GM23338 (cell line): Measurements from ENCODE around the gene GRM2. TPM values are rescaled to one million over a fixed set of nuclear protein-coding genes. Genes with fewer than 3 reads are reported as not detected.

ENCODE experiments used
- ATAC-seq: fragments of 200-7000 bp; cut with Tn5 transposase; 3 replicates; pipeline ENCODE4 v1.9.1; 2020
- DNase-seq: peaks from one replicate; pipeline ENCODE4 v3.0.0-alpha.2; 2015; ENCODE audit warnings: low spot score
- H2AFZ ChIP-seq: fragments of 200-600 bp; sonication (generic); 2 replicates; pipeline ENCODE4 v1.8.0; 2016; ENCODE audit warnings: antibody characterized with exemption, mild to moderate bottlenecking, moderate library complexity
- H3F3A ChIP-seq: fragments of 200-600 bp; sonication (generic); replicated peaks from 2 replicates; pipeline ENCODE4 v1.8.0; 2017; ENCODE audit warnings: antibody characterized with exemption, mixed run types, low read depth
- H3K27ac ChIP-seq: fragments of 200-600 bp; sonication (generic); 2 replicates; pipeline ENCODE4 v1.6.1; 2016; ENCODE audit warnings: low read depth
- H3K27me3 ChIP-seq: fragments of 200-600 bp; sonication (generic); 2 replicates; pipeline ENCODE4 v1.8.0; 2016; ENCODE audit warnings: mild to moderate bottlenecking, mixed run types, moderate library complexity; ENCODE audit not compliant: insufficient read depth
- H3K36me3 ChIP-seq: fragments of 200-600 bp; sonication (generic); 2 replicates; pipeline ENCODE4 v1.8.0; 2016; ENCODE audit warnings: mild to moderate bottlenecking; ENCODE audit not compliant: insufficient read depth
- H3K4me1 ChIP-seq: fragments of 200-600 bp; sonication (generic); 2 replicates; pipeline ENCODE4 v1.8.0; 2016; ENCODE audit warnings: mild to moderate bottlenecking, moderate library complexity; ENCODE audit not compliant: insufficient read depth
- H3K4me2 ChIP-seq: fragments of 200-600 bp; sonication (generic); 2 replicates; pipeline ENCODE4 v1.7.1; 2017; ENCODE audit warnings: mixed run types
- H3K4me3 ChIP-seq: fragments of 200-600 bp; sonication (generic); 2 replicates; pipeline ENCODE4 v1.6.1; 2016; ENCODE audit warnings: mixed run types
- H3K79me2 ChIP-seq: fragments of 200-600 bp; sonication (generic); replicated peaks from 2 replicates; pipeline ENCODE4 v1.8.0; 2017; ENCODE audit warnings: mild to moderate bottlenecking; ENCODE audit not compliant: insufficient read depth
- H3K9me2 ChIP-seq: fragments of 200-600 bp; sonication (generic); 2 replicates; pipeline ENCODE4 v1.8.0; 2017; ENCODE audit not compliant: insufficient read depth
- H4K20me1 ChIP-seq: fragments of 200-600 bp; sonication (generic); replicated peaks from 2 replicates; pipeline ENCODE4 v1.8.0; 2017; ENCODE audit warnings: mild to moderate bottlenecking; ENCODE audit not compliant: insufficient read depth
- H3K27ac Mint-ChIP-seq: 2 replicates; pipeline ENCODE4 v1.8.0; 2020; ENCODE audit warnings: inconsistent platforms, mild to moderate bottlenecking, moderate library complexity, mixed read lengths
- H3K27me3 Mint-ChIP-seq: 3 replicates; pipeline ENCODE4 v1.8.0; 2022; ENCODE audit warnings: low read depth, mild to moderate bottlenecking, moderate library complexity, mixed read lengths, inconsistent platforms; ENCODE audit not compliant: insufficient read depth, poor library complexity
- H3K36me3 Mint-ChIP-seq: 3 replicates; pipeline ENCODE4 v1.8.0; 2021; ENCODE audit warnings: low read depth, mild to moderate bottlenecking, inconsistent platforms, moderate library complexity, mixed read lengths
- H3K4me1 Mint-ChIP-seq: 3 replicates; pipeline ENCODE4 v1.8.0; 2020; ENCODE audit warnings: mild to moderate bottlenecking, inconsistent platforms, mixed read lengths
- H3K4me3 Mint-ChIP-seq: 3 replicates; pipeline ENCODE4 v1.8.0; 2021; ENCODE audit warnings: moderate library complexity, mild to moderate bottlenecking, inconsistent platforms, mixed read lengths
- H3K9me3 Mint-ChIP-seq: 3 replicates; pipeline ENCODE4 v1.8.0; 2020; ENCODE audit warnings: moderate library complexity, mild to moderate bottlenecking, inconsistent platforms, mixed read lengths
- EZH2phosphoT487 ChIP-seq: fragments of 200-600 bp; sonication (generic); IDR thresholded peaks from one replicate; pipeline ENCODE4 v1.8.1; 2018; ENCODE audit warnings: antibody characterized with exemption; ENCODE audit not compliant: unreplicated experiment
- STAT1 ChIP-seq: IDR thresholded peaks from one replicate; pipeline ENCODE4 v1.6.1; 2016; ENCODE audit warnings: antibody characterized with exemption; ENCODE audit not compliant: unreplicated experiment
- ZNF114 ChIP-seq: fragments of 250-450 bp; sonication (Bioruptor Pico); IDR thresholded peaks from 2 replicates; pipeline ENCODE4 v1.5.0; 2020; ENCODE audit warnings: mild to moderate bottlenecking, moderate library complexity
- ZNF331 ChIP-seq: fragments of 250-450 bp; sonication (Bioruptor Pico); IDR thresholded peaks from 2 replicates; pipeline ENCODE4 v1.5.0; 2020; ENCODE audit warnings: low read depth, mild to moderate bottlenecking, moderate library complexity
- polyA plus RNA-seq: library from polyadenylated mRNA; unstranded; fragments of >200 nt; fragmentation: Nextera tagmentation; extraction: Ambion mirVana; gene quantifications from 2 replicates; pipeline ENCODE4 v1.2.1, GENCODE V29; 2016
- total RNA-seq: library from RNA; depleted of rRNA; stranded (reverse); fragments of >200 nt; shearing (Covaris generic); gene quantifications from 2 replicates; pipeline ENCODE4 v1.2.3, GENCODE V29; 2014
- TF ChIP-seq, protein P1 (sequence below), 2 experiments: fragments of 200-600 bp in 1 of 2; sonication (generic) in 1 of 2; conservative IDR thresholded peaks; 2 replicates each; pipeline versions ENCODE4 v1.5.1 to v1.6.1; 2016 to 2017; ENCODE audit warnings: antibody characterized with exemption in 2 of 2, low read depth in 2 of 2, mild to moderate bottlenecking in 2 of 2, moderate library complexity in 1 of 2
- TF ChIP-seq, protein P2 (sequence below): fragments of 250-450 bp; sonication (Bioruptor Pico); IDR thresholded peaks from 2 replicates; pipeline ENCODE4 v1.5.0; 2020; ENCODE audit warnings: mild to moderate bottlenecking, moderate library complexity

GRM2 gene
- total and polyA plus RNA-seq, 2 experiments from 2014 or later, result 2.1 to 5.1 TPM

DNA sequence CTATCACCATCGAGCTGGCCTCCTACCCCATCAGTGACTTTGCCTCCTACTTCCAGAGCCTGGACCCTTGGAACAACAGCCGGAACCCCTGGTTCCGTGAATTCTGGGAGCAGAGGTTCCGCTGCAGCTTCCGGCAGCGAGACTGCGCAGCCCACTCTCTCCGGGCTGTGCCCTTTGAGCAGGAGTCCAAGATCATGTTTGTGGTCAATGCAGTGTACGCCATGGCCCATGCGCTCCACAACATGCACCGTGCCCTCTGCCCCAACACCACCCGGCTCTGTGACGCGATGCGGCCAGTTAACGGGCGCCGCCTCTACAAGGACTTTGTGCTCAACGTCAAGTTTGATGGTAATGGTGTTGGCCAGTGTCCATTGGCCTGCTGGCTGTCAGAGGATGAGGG lies 6.1 kb downstream of the GRM2 start:
- Mint-ChIP-seq H3K9me3 (no peaks in the 10 kb centered on the region; the same call in 2 of the 3 replicates), H3K27me3 (peaks cover 17% of the 10 kb centered on the region), H3K4me3 (no peak overlapping the region), H3K4me1 (peaks cover 7% of the 10 kb centered on the region), H3K27ac (no peak overlapping the region), H3K36me3 (peaks cover 3% of the 10 kb centered on the region; the same call in 1 of the 3 replicates)
- Histone ChIP-seq H3K27ac (no peak overlapping the region), H3K79me2 (no peaks in the 10 kb centered on the region), H3K27me3 (peaks cover 12% of the 10 kb centered on the region), H3K36me3 (no peaks in the 10 kb centered on the region), H4K20me1 (peaks cover 5% of the 10 kb centered on the region), H2AFZ (no peak overlapping the region), H3F3A (no peaks in the 10 kb centered on the region), H3K4me1 (no peaks in the 10 kb centered on the region), H3K9me2 (no peaks in the 10 kb centered on the region), H3K4me2 (no peak overlapping the region), H3K4me3 (no peak overlapping the region)
- DNase-seq, result no peak
- TF ChIP-seq, protein P1, sequence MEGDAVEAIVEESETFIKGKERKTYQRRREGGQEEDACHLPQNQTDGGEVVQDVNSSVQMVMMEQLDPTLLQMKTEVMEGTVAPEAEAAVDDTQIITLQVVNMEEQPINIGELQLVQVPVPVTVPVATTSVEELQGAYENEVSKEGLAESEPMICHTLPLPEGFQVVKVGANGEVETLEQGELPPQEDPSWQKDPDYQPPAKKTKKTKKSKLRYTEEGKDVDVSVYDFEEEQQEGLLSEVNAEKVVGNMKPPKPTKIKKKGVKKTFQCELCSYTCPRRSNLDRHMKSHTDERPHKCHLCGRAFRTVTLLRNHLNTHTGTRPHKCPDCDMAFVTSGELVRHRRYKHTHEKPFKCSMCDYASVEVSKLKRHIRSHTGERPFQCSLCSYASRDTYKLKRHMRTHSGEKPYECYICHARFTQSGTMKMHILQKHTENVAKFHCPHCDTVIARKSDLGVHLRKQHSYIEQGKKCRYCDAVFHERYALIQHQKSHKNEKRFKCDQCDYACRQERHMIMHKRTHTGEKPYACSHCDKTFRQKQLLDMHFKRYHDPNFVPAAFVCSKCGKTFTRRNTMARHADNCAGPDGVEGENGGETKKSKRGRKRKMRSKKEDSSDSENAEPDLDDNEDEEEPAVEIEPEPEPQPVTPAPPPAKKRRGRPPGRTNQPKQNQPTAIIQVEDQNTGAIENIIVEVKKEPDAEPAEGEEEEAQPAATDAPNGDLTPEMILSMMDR (conservative IDR thresholded peaks at IDR 0.05; ENCODE audit: low read depth in 2 of 2), result no peak
- no peak for TF ChIP-seq ZNF331
- ATAC-seq, result no peak

DNA sequence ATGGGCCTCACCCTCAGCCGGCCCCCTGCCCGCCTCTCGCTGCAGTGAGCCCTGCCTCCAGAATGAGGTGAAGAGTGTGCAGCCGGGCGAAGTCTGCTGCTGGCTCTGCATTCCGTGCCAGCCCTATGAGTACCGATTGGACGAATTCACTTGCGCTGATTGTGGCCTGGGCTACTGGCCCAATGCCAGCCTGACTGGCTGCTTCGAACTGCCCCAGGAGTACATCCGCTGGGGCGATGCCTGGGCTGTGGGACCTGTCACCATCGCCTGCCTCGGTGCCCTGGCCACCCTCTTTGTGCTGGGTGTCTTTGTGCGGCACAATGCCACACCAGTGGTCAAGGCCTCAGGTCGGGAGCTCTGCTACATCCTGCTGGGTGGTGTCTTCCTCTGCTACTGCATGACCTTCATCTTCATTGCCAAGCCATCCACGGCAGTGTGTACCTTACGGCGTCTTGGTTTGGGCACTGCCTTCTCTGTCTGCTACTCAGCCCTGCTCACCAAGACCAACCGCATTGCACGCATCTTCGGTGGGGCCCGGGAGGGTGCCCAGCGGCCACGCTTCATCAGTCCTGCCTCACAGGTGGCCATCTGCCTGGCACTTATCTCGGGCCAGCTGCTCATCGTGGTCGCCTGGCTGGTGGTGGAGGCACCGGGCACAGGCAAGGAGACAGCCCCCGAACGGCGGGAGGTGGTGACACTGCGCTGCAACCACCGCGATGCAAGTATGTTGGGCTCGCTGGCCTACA lies 8.5 kb downstream of the GRM2 start:
- Histone ChIP-seq H3K4me1 (0 out of 2 replicates have a peak, but pooled peaks cover 3% of the 10 kb centered on the region), H2AFZ (no peak overlapping the region), H3K9me2 (no peaks in the 10 kb centered on the region), H4K20me1 (no peaks in the 10 kb centered on the region; the same call in 1 of the 2 replicates), H3K36me3 (no peaks in the 10 kb centered on the region), H3K27me3 (no peaks in the 10 kb centered on the region), H3K27ac (no peak overlapping the region), H3K4me2 (no peak overlapping the region), H3F3A (no peaks in the 10 kb centered on the region), H3K4me3 (no peak overlapping the region), H3K79me2 (no peaks in the 10 kb centered on the region)
- H3K27ac Mint-ChIP-seq, result no peak overlapping the region
- no peak for ATAC-seq
- H3K27me3 Mint-ChIP-seq, result peaks cover 8% of the 10 kb centered on the region
- peaks cover 24% of the 10 kb centered on the region for H3K4me1 Mint-ChIP-seq
- DNase-seq, result no peak
- H3K9me3 Mint-ChIP-seq, result no peaks in the 10 kb centered on the region
- TF ChIP-seq, protein P2, sequence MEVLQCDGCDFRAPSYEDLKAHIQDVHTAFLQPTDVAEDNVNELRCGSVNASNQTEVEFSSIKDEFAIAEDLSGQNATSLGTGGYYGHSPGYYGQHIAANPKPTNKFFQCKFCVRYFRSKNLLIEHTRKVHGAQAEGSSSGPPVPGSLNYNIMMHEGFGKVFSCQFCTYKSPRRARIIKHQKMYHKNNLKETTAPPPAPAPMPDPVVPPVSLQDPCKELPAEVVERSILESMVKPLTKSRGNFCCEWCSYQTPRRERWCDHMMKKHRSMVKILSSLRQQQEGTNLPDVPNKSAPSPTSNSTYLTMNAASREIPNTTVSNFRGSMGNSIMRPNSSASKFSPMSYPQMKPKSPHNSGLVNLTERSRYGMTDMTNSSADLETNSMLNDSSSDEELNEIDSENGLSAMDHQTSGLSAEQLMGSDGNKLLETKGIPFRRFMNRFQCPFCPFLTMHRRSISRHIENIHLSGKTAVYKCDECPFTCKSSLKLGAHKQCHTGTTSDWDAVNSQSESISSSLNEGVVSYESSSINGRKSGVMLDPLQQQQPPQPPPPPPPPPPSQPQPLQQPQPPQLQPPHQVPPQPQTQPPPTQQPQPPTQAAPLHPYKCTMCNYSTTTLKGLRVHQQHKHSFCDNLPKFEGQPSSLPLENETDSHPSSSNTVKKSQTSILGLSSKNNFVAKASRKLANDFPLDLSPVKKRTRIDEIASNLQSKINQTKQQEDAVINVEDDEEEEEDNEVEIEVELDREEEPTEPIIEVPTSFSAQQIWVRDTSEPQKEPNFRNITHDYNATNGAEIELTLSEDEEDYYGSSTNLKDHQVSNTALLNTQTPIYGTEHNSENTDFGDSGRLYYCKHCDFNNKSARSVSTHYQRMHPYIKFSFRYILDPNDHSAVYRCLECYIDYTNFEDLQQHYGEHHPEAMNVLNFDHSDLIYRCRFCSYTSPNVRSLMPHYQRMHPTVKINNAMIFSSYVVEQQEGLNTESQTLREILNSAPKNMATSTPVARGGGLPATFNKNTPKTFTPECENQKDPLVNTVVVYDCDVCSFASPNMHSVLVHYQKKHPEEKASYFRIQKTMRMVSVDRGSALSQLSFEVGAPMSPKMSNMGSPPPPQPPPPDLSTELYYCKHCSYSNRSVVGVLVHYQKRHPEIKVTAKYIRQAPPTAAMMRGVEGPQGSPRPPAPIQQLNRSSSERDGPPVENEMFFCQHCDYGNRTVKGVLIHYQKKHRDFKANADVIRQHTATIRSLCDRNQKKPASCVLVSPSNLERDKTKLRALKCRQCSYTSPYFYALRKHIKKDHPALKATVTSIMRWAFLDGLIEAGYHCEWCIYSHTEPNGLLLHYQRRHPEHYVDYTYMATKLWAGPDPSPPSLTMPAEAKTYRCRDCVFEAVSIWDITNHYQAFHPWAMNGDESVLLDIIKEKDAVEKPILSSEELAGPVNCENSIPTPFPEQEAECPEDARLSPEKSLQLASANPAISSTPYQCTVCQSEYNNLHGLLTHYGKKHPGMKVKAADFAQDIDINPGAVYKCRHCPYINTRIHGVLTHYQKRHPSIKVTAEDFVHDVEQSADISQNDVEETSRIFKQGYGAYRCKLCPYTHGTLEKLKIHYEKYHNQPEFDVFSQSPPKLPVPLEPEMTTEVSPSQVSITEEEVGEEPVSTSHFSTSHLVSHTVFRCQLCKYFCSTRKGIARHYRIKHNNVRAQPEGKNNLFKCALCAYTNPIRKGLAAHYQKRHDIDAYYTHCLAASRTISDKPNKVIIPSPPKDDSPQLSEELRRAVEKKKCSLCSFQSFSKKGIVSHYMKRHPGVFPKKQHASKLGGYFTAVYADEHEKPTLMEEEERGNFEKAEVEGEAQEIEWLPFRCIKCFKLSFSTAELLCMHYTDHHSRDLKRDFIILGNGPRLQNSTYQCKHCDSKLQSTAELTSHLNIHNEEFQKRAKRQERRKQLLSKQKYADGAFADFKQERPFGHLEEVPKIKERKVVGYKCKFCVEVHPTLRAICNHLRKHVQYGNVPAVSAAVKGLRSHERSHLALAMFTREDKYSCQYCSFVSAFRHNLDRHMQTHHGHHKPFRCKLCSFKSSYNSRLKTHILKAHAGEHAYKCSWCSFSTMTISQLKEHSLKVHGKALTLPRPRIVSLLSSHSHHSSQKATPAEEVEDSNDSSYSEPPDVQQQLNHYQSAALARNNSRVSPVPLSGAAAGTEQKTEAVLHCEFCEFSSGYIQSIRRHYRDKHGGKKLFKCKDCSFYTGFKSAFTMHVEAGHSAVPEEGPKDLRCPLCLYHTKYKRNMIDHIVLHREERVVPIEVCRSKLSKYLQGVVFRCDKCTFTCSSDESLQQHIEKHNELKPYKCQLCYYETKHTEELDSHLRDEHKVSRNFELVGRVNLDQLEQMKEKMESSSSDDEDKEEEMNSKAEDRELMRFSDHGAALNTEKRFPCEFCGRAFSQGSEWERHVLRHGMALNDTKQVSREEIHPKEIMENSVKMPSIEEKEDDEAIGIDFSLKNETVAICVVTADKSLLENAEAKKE (CRISPR knock-in tag), result no peak
- TF ChIP-seq, protein P1 (conservative IDR thresholded peaks at IDR 0.05; ENCODE audit: low read depth in 2 of 2), result no peak
- TF ChIP-seq EZH2phosphoT487 (no peak), STAT1 (no peak), ZNF331 (no peak), ZNF114 (no peak)
- peaks cover 3% of the 10 kb centered on the region; the same call in 1 of the 3 replicates for H3K36me3 Mint-ChIP-seq
- H3K4me3 Mint-ChIP-seq, result no peak overlapping the region; the same call in 2 of the 3 replicates
